ENCODE measurements around the gene SFTA2. TPM values are rescaled to one million over a fixed set of nuclear protein-coding genes. Genes with fewer than 3 reads are reported as not detected.

Gene SFTA2
- total and polyA plus RNA-seq, 9 of the 15 experiments (the other 6 are each of a cell fraction or from before 2014, with no cell fraction given) = not detected

DNA sequence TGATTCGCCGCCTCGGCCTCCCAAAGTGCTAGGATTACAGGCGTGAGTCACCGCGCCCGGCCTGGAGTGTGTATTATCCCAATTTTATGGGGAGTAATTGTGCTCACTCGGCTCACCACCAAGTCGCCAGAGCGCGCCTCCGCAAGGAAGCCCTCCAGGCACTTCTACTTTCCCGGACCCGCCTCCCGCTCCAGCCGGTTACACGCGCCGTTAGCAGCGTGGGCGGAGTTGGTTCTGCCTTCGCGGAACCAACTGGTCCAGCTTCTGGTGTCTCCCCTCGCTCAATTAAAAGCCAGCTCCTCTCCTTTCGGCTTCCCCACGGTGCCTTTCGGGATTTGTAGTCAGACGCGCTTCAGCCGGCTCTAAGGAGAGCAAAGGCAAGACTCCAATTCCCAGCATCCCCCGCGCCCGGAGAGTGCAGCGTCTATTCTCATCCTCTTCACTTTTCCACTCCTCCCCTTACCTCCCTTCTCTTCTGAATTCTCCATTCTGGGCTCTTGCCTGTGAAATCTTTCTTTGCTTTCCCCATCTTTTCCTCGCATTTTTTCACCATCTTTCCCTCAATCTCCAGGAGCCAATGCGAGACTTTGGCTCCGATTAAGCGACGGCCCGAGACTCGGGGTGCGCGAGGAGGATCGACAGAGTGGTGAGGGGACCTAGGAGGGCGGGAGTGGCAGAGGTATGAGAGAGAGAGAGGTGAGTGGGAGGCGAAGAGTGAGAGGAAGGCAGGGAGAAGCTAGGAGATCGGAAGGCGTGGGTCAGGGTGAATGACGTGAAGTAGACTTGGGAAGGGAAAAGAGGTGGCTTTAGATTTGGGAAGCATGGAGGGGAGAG, 24.0 kb downstream of the SFTA2 start, which contains the start of gene GTF2H4 (continued):
- TF ChIP-seq ZBTB11 (CRISPR knock-in tag; IDR thresholded peaks at IDR 0.05) (peak; percentile 97 to 99 (median 99)), MITF (IDR thresholded peaks at IDR 0.05) (peak; percentile 44; the same call in 1 of the 2 replicates), SREBF2 (CRISPR knock-in tag; IDR thresholded peaks at IDR 0.05) (no peak), JUN (IDR thresholded peaks at IDR 0.05; ENCODE audit: borderline replicate concordance, low read depth, low read length) (peak; percentile 38; the same call in 1 of the 2 replicates), JUN (CRISPR knock-in tag; IDR thresholded peaks at IDR 0.05; ENCODE audit: borderline replicate concordance) (0 out of 2 replicates have a peak, but pooled peaks have one; percentile 75), JUNB (CRISPR knock-in tag; conservative IDR thresholded peaks at IDR 0.05) (no peak), E2F3 (CRISPR knock-in tag; IDR thresholded peaks at IDR 0.05) (no peak), PHB2 (IDR thresholded peaks at IDR 0.05; ENCODE audit: low read depth) (no peak), ZNF766 (CRISPR knock-in tag; conservative IDR thresholded peaks at IDR 0.05) (peak; percentile 98), U2AF1 (optimal IDR thresholded peaks at IDR 0.05; ENCODE audit: low read depth, low read length) (no peak), MTF1 (CRISPR knock-in tag; IDR thresholded peaks at IDR 0.05; ENCODE audit: borderline replicate concordance) (no peak), ZFP36 (IDR thresholded peaks at IDR 0.05; ENCODE audit: low read depth, low read length, partially characterized antibody) (peak; percentile 99), HNRNPLL (IDR thresholded peaks at IDR 0.05; ENCODE audit: low read depth, low read length, poor library complexity, severe bottlenecking) (peak; percentile 65)
- TF ChIP-seq, protein P1, sequence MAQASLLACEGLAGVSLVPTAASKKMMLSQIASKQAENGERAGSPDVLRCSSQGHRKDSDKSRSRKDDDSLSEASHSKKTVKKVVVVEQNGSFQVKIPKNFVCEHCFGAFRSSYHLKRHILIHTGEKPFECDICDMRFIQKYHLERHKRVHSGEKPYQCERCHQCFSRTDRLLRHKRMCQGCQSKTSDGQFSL (CRISPR knock-in tag; IDR thresholded peaks at IDR 0.05) = no peak
- TF ChIP-seq, protein P1 (tag; IDR thresholded peaks at IDR 0.05) = no peak; a peak in 1 of 4 replicates
- TF ChIP-seq, protein P2, sequence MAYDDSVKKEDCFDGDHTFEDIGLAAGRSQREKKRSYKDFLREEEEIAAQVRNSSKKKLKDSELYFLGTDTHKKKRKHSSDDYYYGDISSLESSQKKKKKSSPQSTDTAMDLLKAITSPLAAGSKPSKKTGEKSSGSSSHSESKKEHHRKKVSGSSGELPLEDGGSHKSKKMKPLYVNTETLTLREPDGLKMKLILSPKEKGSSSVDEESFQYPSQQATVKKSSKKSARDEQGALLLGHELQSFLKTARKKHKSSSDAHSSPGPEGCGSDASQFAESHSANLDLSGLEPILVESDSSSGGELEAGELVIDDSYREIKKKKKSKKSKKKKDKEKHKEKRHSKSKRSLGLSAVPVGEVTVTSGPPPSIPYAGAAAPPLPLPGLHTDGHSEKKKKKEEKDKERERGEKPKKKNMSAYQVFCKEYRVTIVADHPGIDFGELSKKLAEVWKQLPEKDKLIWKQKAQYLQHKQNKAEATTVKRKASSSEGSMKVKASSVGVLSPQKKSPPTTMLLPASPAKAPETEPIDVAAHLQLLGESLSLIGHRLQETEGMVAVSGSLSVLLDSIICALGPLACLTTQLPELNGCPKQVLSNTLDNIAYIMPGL (CRISPR knock-in tag; IDR thresholded peaks at IDR 0.05) = peak; percentile 79; the same call in 1 of the 2 replicates
- TF ChIP-seq, protein P3, sequence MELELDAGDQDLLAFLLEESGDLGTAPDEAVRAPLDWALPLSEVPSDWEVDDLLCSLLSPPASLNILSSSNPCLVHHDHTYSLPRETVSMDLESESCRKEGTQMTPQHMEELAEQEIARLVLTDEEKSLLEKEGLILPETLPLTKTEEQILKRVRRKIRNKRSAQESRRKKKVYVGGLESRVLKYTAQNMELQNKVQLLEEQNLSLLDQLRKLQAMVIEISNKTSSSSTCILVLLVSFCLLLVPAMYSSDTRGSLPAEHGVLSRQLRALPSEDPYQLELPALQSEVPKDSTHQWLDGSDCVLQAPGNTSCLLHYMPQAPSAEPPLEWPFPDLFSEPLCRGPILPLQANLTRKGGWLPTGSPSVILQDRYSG (tag; conservative IDR thresholded peaks at IDR 0.05; ENCODE audit: low read depth) = peak; percentile 97

Data from K562 (cell line).